WTC11 (cell line): ENCODE data around the gene UFSP2. TPM values are rescaled to one million over a fixed set of nuclear protein-coding genes. Genes with fewer than 3 reads are reported as not detected.

ENCODE experiments used
- ATAC-seq: fragments of 200-7000 bp; cut with Tn5 transposase; 2 replicates; pipeline ENCODE4 v1.10.0; 2021; ENCODE audit warnings: mild to moderate bottlenecking, moderate library complexity
- CTCF ChIA-PET: fragments of 300-600 bp; sonication (Branson Sonifier 250); formaldehyde crosslinking; loops from one replicate; lab custom pipeline; 2021; ENCODE audit warnings: antibody characterized with exemption; lab: Charles Lee
- POLR2A ChIA-PET: fragments of 350-600 bp; sonication (Branson Sonifier 250); formaldehyde crosslinking; loops from one replicate; lab custom pipeline; 2021; ENCODE audit warnings: antibody characterized with exemption; lab: Charles Lee
- DNase-seq: peaks from one replicate; pipeline ENCODE4 v3.0.0; 2021; ENCODE audit warnings: low spot score
- H3K27ac Mint-ChIP-seq: 2 replicates; pipeline ENCODE4 v1.8.0; 2021; ENCODE audit warnings: mixed read lengths
- H3K27me3 Mint-ChIP-seq: 2 replicates; pipeline ENCODE4 v1.8.0; 2021; ENCODE audit warnings: low read depth, mild to moderate bottlenecking, moderate library complexity, mixed read lengths
- H3K36me3 Mint-ChIP-seq: 2 replicates; pipeline ENCODE4 v1.8.0; 2021; ENCODE audit warnings: mixed read lengths
- H3K4me1 Mint-ChIP-seq: 2 replicates; pipeline ENCODE4 v1.8.0; 2022; ENCODE audit warnings: mixed read lengths
- H3K4me3 Mint-ChIP-seq: 2 replicates; pipeline ENCODE4 v1.8.0; 2021; ENCODE audit warnings: mild to moderate bottlenecking, moderate library complexity, mixed read lengths
- H3K9me3 Mint-ChIP-seq: 2 replicates; pipeline ENCODE4 v1.8.0; 2021; ENCODE audit warnings: mixed read lengths
- EMX1 ChIP-seq: fragments of 250-450 bp; sonication (Bioruptor Pico); IDR thresholded peaks from 2 replicates; pipeline ENCODE4 v1.8.0; 2021; ENCODE audit warnings: mild to moderate bottlenecking
- ESRRA ChIP-seq: sonication (generic); formaldehyde crosslinking; IDR thresholded peaks from 2 replicates; pipeline ENCODE4 v1.8.1; 2022; ENCODE audit warnings: mild to moderate bottlenecking, missing genetic modification reagents, borderline replicate concordance
- FOXJ3 ChIP-seq: sonication (generic); formaldehyde crosslinking; IDR thresholded peaks from 2 replicates; pipeline ENCODE4 v1.9.0; 2021; ENCODE audit warnings: missing genetic modification reagents, mild to moderate bottlenecking, borderline replicate concordance
- NR3C1 ChIP-seq: sonication (generic); formaldehyde crosslinking; conservative IDR thresholded peaks from 2 replicates; pipeline ENCODE4 v1.8.1; 2023; ENCODE audit warnings: low read depth, mild to moderate bottlenecking, missing genetic modification reagents
- RELA ChIP-seq: sonication (generic); formaldehyde crosslinking; IDR thresholded peaks from 2 replicates; pipeline ENCODE4 v1.8.1; 2022; ENCODE audit warnings: missing genetic modification reagents, mild to moderate bottlenecking, borderline replicate concordance
- SMAD3 ChIP-seq: sonication (generic); formaldehyde crosslinking; IDR thresholded peaks from 2 replicates; pipeline ENCODE4 v1.8.0; 2022; ENCODE audit warnings: missing genetic modification reagents, mild to moderate bottlenecking, borderline replicate concordance
- SOX15 ChIP-seq: fragments of 250-450 bp; sonication (Bioruptor Pico); IDR thresholded peaks from 2 replicates; pipeline ENCODE4 v1.9.0; 2021; ENCODE audit warnings: mild to moderate bottlenecking
- ZNF423 ChIP-seq: fragments of 250-450 bp; sonication (Bioruptor Pico); IDR thresholded peaks from 2 replicates; pipeline ENCODE4 v2.1.2; 2022; ENCODE audit warnings: mild to moderate bottlenecking, moderate library complexity
- total RNA-seq: library from RNA; stranded (reverse); gene quantifications from 3 replicates; pipeline ENCODE4 v1.2.3, GENCODE V29; 2021
- TF ChIP-seq, protein P1 (sequence below): sonication (generic); formaldehyde crosslinking; IDR thresholded peaks from 2 replicates; pipeline ENCODE4 v1.8.1; 2023; ENCODE audit warnings: mild to moderate bottlenecking, missing genetic modification reagents
- TF ChIP-seq, protein P2 (sequence below): sonication (generic); formaldehyde crosslinking; IDR thresholded peaks from 2 replicates; pipeline ENCODE4 v1.8.1; 2022; ENCODE audit warnings: low read depth, mild to moderate bottlenecking, moderate library complexity, missing genetic modification reagents, borderline replicate concordance
- TF ChIP-seq, protein P3 (sequence below): sonication (generic); formaldehyde crosslinking; IDR thresholded peaks from 2 replicates; pipeline ENCODE4 v1.8.1; 2022; ENCODE audit warnings: mild to moderate bottlenecking, moderate library complexity, missing genetic modification reagents
- TF ChIP-seq, protein P4 (sequence below): sonication (generic); formaldehyde crosslinking; IDR thresholded peaks from 2 replicates; pipeline ENCODE4 v1.8.0; 2022; ENCODE audit warnings: mild to moderate bottlenecking, missing genetic modification reagents
- TF ChIP-seq, protein P5 (sequence below): sonication (generic); formaldehyde crosslinking; IDR thresholded peaks from 2 replicates; pipeline ENCODE4 v1.8.1; 2022; ENCODE audit warnings: low read depth, missing genetic modification reagents, borderline replicate concordance
- TF ChIP-seq, protein P6 (sequence below): sonication (generic); formaldehyde crosslinking; IDR thresholded peaks from 2 replicates; pipeline ENCODE4 v1.8.0; 2022; ENCODE audit warnings: mild to moderate bottlenecking, missing genetic modification reagents
- TF ChIP-seq, protein P7 (sequence below): fragments of 200-600 bp; IDR thresholded peaks from 2 replicates; pipeline ENCODE4 v1.8.0; 2022; ENCODE audit warnings: antibody characterized with exemption
- TF ChIP-seq, protein P8 (sequence below): fragments of 250-450 bp; sonication (Bioruptor Pico); IDR thresholded peaks from 2 replicates; pipeline ENCODE4 v1.9.0; 2021; ENCODE audit warnings: mild to moderate bottlenecking
- TF ChIP-seq, protein P9 (sequence below): fragments of 250-450 bp; sonication (Bioruptor Pico); IDR thresholded peaks from 2 replicates; pipeline ENCODE4 v1.8.0; 2021; ENCODE audit warnings: mild to moderate bottlenecking

UFSP2 gene
- total RNA-seq, 1 experiment from 2014 or later = 30.8 TPM

DNA sequence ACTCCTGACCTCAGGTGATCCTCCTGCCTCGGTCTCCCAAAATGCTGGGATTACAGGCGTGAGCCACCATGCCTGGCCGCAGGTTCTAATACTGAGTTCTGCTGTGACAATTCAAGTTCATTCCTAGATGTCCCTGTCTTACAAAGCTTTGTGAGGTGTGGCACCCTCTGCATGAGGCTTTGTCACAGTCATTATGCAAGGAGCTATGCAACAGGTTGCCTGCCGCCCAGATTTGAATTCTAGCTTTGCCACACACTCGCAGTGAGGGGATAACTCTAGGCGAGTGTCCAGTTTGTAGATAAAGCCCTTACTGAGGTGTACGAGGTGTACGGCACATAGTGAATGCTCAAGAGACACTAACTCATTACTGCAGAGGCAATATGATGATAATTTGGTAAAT, 42.2 kb upstream of the UFSP2 start (continued):
- TF ChIP-seq, protein P1, sequence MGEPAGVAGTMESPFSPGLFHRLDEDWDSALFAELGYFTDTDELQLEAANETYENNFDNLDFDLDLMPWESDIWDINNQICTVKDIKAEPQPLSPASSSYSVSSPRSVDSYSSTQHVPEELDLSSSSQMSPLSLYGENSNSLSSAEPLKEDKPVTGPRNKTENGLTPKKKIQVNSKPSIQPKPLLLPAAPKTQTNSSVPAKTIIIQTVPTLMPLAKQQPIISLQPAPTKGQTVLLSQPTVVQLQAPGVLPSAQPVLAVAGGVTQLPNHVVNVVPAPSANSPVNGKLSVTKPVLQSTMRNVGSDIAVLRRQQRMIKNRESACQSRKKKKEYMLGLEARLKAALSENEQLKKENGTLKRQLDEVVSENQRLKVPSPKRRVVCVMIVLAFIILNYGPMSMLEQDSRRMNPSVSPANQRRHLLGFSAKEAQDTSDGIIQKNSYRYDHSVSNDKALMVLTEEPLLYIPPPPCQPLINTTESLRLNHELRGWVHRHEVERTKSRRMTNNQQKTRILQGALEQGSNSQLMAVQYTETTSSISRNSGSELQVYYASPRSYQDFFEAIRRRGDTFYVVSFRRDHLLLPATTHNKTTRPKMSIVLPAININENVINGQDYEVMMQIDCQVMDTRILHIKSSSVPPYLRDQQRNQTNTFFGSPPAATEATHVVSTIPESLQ = no peak
- TF ChIP-seq, protein P2, sequence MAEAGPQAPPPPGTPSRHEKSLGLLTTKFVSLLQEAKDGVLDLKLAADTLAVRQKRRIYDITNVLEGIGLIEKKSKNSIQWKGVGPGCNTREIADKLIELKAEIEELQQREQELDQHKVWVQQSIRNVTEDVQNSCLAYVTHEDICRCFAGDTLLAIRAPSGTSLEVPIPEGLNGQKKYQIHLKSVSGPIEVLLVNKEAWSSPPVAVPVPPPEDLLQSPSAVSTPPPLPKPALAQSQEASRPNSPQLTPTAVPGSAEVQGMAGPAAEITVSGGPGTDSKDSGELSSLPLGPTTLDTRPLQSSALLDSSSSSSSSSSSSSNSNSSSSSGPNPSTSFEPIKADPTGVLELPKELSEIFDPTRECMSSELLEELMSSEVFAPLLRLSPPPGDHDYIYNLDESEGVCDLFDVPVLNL (CRISPR knock-in tag) = no peak
- TF ChIP-seq, all 79 proteins: peak for 0

DNA sequence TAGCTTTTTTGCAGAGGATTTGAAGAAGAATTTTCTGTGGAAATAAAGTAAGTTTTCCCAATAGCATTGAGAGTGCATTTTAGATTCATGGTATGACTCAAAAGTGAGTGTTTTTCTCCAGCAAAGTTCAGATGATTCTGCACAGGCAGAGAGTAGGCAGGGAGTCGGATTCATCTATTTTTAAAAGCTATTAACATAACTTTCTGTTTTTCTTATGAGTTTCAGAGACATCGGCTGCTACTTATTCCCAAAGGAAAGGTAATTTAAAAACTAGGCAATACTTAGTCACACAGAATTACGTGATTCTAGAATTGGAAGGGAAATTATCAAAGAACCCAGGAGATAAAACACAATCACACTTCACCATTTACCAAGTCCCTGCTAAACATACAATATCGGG, 41.3 kb upstream of the UFSP2 start:
- ChIA-PET POLR2A (no interaction called here), CTCF (interaction anchor here (1.9 kb wide), 1 partner anchor 571 kb away, joined by 5 read pairs; no protein-coding TSS in a partner anchor)
- no peaks in the 10 kb centered on the region for H3K36me3 Mint-ChIP-seq
- DNase-seq (no peak), ATAC-seq (no peak)
- no peak overlapping the region for H3K4me3 Mint-ChIP-seq
- H3K4me1 Mint-ChIP-seq = peaks cover 32% of the 10 kb centered on the region
- no peak overlapping the region for H3K27ac Mint-ChIP-seq
- no peak for TF ChIP-seq EMX1 (CRISPR knock-in tag)
- TF ChIP-seq NR3C1 = no peak
- no peak for TF ChIP-seq ESRRA (CRISPR knock-in tag)
- TF ChIP-seq, protein P3, sequence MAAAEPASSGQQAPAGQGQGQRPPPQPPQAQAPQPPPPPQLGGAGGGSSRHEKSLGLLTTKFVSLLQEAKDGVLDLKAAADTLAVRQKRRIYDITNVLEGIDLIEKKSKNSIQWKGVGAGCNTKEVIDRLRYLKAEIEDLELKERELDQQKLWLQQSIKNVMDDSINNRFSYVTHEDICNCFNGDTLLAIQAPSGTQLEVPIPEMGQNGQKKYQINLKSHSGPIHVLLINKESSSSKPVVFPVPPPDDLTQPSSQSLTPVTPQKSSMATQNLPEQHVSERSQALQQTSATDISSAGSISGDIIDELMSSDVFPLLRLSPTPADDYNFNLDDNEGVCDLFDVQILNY (CRISPR knock-in tag) = no peak
- no peak for TF ChIP-seq FOXJ3 (CRISPR knock-in tag)
- TF ChIP-seq, protein P4, sequence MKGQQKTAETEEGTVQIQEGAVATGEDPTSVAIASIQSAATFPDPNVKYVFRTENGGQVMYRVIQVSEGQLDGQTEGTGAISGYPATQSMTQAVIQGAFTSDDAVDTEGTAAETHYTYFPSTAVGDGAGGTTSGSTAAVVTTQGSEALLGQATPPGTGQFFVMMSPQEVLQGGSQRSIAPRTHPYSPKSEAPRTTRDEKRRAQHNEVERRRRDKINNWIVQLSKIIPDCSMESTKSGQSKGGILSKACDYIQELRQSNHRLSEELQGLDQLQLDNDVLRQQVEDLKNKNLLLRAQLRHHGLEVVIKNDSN = no peak
- no peak for TF ChIP-seq ZNF423 (CRISPR knock-in tag)
- TF ChIP-seq, protein P5, sequence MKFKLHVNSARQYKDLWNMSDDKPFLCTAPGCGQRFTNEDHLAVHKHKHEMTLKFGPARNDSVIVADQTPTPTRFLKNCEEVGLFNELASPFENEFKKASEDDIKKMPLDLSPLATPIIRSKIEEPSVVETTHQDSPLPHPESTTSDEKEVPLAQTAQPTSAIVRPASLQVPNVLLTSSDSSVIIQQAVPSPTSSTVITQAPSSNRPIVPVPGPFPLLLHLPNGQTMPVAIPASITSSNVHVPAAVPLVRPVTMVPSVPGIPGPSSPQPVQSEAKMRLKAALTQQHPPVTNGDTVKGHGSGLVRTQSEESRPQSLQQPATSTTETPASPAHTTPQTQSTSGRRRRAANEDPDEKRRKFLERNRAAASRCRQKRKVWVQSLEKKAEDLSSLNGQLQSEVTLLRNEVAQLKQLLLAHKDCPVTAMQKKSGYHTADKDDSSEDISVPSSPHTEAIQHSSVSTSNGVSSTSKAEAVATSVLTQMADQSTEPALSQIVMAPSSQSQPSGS (CRISPR knock-in tag) = no peak
- TF ChIP-seq, all 79 proteins: peak for 0
- peaks cover 39% of the 10 kb centered on the region for H3K27me3 Mint-ChIP-seq
- H3K9me3 Mint-ChIP-seq = no peaks in the 10 kb centered on the region

DNA sequence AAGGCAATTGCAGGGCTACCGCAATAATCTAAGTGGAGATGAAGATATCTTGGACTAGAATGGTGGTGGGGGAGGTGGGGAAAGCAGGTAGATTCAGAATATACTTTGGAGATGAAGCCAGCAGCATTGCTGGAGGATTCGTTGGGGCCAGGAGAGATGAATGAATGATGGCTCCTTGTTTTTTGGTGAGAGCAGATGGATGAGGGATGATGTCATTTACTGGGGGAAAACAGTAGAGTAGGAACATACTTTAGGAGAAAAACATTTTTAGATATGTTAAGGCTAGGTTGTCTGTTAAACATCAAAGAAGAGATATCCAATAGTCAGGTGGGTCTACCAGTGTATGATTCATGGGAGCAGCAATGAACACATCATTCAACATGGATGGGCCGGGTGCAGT, 39.9 kb upstream of the UFSP2 start:
- ATAC-seq (no peak), DNase-seq (no peak)
- no peaks in the 10 kb centered on the region for H3K36me3 Mint-ChIP-seq
- H3K27ac Mint-ChIP-seq = no peak overlapping the region
- H3K4me1 Mint-ChIP-seq = peaks cover 32% of the 10 kb centered on the region
- H3K9me3 Mint-ChIP-seq = no peaks in the 10 kb centered on the region
- POLR2A ChIA-PET = no interaction called here
- peaks cover 34% of the 10 kb centered on the region for H3K27me3 Mint-ChIP-seq
- no peak overlapping the region for H3K4me3 Mint-ChIP-seq
- CTCF ChIA-PET = no interaction called here
- TF ChIP-seq, protein P6, sequence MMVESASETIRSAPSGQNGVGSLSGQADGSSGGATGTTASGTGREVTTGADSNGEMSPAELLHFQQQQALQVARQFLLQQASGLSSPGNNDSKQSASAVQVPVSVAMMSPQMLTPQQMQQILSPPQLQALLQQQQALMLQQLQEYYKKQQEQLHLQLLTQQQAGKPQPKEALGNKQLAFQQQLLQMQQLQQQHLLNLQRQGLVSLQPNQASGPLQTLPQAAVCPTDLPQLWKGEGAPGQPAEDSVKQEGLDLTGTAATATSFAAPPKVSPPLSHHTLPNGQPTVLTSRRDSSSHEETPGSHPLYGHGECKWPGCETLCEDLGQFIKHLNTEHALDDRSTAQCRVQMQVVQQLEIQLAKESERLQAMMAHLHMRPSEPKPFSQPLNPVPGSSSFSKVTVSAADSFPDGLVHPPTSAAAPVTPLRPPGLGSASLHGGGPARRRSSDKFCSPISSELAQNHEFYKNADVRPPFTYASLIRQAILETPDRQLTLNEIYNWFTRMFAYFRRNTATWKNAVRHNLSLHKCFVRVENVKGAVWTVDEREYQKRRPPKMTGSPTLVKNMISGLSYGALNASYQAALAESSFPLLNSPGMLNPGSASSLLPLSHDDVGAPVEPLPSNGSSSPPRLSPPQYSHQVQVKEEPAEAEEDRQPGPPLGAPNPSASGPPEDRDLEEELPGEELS (CRISPR knock-in tag) = no peak
- TF ChIP-seq SOX15 (CRISPR knock-in tag) (no peak), SMAD3 (no peak), RELA (CRISPR knock-in tag) (no peak)
- TF ChIP-seq, protein P4 = no peak
- TF ChIP-seq, protein P7, sequence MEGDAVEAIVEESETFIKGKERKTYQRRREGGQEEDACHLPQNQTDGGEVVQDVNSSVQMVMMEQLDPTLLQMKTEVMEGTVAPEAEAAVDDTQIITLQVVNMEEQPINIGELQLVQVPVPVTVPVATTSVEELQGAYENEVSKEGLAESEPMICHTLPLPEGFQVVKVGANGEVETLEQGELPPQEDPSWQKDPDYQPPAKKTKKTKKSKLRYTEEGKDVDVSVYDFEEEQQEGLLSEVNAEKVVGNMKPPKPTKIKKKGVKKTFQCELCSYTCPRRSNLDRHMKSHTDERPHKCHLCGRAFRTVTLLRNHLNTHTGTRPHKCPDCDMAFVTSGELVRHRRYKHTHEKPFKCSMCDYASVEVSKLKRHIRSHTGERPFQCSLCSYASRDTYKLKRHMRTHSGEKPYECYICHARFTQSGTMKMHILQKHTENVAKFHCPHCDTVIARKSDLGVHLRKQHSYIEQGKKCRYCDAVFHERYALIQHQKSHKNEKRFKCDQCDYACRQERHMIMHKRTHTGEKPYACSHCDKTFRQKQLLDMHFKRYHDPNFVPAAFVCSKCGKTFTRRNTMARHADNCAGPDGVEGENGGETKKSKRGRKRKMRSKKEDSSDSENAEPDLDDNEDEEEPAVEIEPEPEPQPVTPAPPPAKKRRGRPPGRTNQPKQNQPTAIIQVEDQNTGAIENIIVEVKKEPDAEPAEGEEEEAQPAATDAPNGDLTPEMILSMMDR = no peak
- TF ChIP-seq, protein P8, sequence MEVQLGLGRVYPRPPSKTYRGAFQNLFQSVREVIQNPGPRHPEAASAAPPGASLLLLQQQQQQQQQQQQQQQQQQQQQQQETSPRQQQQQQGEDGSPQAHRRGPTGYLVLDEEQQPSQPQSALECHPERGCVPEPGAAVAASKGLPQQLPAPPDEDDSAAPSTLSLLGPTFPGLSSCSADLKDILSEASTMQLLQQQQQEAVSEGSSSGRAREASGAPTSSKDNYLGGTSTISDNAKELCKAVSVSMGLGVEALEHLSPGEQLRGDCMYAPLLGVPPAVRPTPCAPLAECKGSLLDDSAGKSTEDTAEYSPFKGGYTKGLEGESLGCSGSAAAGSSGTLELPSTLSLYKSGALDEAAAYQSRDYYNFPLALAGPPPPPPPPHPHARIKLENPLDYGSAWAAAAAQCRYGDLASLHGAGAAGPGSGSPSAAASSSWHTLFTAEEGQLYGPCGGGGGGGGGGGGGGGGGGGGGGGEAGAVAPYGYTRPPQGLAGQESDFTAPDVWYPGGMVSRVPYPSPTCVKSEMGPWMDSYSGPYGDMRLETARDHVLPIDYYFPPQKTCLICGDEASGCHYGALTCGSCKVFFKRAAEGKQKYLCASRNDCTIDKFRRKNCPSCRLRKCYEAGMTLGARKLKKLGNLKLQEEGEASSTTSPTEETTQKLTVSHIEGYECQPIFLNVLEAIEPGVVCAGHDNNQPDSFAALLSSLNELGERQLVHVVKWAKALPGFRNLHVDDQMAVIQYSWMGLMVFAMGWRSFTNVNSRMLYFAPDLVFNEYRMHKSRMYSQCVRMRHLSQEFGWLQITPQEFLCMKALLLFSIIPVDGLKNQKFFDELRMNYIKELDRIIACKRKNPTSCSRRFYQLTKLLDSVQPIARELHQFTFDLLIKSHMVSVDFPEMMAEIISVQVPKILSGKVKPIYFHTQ (CRISPR knock-in tag) = no peak
- TF ChIP-seq, protein P9, sequence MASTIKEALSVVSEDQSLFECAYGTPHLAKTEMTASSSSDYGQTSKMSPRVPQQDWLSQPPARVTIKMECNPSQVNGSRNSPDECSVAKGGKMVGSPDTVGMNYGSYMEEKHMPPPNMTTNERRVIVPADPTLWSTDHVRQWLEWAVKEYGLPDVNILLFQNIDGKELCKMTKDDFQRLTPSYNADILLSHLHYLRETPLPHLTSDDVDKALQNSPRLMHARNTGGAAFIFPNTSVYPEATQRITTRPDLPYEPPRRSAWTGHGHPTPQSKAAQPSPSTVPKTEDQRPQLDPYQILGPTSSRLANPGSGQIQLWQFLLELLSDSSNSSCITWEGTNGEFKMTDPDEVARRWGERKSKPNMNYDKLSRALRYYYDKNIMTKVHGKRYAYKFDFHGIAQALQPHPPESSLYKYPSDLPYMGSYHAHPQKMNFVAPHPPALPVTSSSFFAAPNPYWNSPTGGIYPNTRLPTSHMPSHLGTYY (CRISPR knock-in tag) = no peak
